ENCODE results near the gene FAM20B.

DNA sequence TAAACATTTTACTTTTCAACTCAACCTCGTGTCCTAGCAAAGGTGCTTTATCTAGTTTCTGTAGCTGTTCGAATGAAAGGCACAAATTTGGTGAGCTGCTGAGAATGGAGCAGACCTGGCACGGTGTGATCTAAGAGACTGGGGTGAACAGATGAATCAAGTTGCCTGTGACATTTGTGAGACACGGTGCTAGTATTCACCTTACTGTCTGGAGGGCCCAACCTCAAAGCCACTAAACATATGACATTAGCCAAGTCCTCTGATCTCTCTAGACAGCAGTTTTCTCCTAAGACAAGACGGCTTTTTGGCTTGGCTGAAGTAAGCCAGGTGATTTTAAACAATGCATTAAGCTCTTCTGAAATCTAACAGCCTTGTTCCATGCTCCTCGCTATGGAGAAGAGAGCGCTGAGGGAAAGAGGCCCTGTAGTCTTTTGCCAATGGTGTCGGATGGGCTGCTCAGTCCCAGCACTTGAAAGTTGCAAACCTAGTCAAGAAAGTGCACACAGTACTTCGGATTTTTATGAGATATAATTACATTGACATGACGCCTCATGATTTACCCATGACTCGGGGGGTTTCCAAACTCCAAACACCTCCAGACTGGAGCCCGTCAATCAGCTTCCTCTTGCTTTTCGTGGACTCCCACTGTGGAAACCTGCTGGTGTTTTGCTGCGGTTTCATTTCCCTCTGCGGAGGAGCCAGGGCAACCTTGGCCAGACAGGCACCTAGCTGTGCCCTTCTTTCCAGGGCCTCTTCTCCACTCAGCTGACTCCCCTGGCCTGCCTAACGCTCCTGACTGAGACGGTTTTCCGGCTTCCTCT lies 55.4 kb downstream of the FAM20B start:
- TF ChIP-seq, protein P1, sequence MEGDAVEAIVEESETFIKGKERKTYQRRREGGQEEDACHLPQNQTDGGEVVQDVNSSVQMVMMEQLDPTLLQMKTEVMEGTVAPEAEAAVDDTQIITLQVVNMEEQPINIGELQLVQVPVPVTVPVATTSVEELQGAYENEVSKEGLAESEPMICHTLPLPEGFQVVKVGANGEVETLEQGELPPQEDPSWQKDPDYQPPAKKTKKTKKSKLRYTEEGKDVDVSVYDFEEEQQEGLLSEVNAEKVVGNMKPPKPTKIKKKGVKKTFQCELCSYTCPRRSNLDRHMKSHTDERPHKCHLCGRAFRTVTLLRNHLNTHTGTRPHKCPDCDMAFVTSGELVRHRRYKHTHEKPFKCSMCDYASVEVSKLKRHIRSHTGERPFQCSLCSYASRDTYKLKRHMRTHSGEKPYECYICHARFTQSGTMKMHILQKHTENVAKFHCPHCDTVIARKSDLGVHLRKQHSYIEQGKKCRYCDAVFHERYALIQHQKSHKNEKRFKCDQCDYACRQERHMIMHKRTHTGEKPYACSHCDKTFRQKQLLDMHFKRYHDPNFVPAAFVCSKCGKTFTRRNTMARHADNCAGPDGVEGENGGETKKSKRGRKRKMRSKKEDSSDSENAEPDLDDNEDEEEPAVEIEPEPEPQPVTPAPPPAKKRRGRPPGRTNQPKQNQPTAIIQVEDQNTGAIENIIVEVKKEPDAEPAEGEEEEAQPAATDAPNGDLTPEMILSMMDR (IDR thresholded peaks at IDR 0.05; ENCODE audit: low read depth, low read length, poor library complexity, severe bottlenecking) = no peak
- TF ChIP-seq EZH2phosphoT487 (IDR thresholded peaks at IDR 0.05; ENCODE audit: borderline replicate concordance, low read length) = no peak

All from DOHH2 (cell line).